NCI-H2107 (cell line): ENCODE measurements around the gene MRPL11.
A peak's percentile ranks its signal among the peaks of the same experiment; 100 is the strongest.
"Not testable (repeated sequence)": the region's sequence is repeated elsewhere in the genome, so short reads cannot be mapped to it uniquely, and the experiment has no call there.

ENCODE experiments used
- DNase-seq: peaks from one replicate; lab custom pipeline; 2025; lab: John Stamatoyannopoulos, UW

The MRPL11 gene

DNA sequence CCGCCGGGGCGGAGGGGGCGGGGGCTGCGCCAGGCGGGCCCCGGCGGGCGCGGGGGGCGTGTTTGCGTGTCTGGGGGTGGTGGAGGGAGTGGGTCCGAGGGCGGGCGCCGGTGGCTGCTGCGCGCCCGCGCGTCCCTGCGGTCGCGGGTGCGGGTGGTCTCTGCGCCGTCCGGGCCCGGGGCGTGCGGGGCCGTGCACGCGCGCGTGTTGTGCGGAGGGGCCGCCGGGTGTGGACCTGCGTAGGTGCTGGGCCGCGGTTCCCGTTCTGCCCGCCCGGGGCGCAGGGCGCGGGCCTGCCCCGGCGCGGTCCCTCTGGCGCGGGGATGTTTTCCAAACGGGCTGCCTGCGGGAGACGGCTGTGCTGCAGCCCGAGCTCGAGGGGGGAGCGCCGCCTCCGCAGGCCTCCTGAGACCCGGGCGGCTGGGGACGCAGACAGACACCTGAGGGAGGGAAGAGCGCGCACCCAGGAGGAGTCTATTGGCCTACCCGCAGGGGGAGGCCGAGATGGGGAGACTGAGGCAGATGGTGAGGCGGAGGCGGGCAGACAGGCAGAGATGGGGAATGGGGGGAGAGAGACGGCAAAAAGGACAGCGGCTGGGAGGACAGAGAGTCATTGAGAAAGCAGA lies 28.5 kb upstream of the MRPL11 start:
- DNase-seq, result no peak

GRCh38 chr11:66466225-66467033 lies 27.8 kb upstream of the MRPL11 start, which contains the start of gene PELI3:
PELI3 (plus strand) TSS chr11:66466905; CDS start chr11:66468129, 1,224 bp downstream.
- peak; percentile 88 for DNase-seq

DNA sequence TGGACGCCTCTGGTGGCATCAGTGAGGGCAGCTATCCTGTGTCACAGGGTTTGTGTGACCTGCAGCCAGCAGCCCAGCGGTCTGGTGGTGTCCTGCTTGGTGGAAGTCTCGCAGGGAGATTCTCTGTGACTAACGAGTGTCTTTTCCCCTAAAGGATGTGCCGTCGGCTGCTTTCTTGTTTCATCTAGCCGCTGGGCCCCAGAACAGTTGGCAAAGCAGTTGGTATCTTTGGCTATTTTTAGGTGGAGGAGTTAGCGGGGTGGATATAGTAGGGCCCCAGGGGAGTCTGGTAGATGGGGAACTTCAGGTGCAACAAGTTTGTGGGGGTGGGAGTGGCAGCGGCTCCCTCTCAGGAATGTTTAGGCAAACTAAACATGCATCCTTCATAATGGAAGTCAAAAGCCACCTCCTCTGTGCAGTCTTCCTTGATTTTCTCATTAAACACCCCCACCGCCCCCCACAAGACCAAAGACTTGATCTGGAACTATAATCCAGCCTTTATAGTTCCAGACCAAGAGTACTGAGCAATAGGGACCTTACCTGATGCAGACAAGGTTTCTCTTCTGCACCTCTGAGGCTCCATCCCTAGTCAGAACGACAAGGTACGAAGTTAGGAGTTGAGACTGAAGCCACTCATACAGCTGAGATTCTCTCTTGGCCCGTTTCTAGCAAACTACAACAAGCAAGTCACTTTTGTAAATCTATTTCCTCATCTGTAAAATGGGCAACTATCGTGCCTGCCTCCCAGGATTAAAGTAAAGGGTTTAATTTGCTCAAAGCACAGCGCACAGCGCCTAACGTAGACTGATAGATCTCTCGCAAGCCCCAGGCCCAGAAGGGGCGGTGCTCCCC lies 27.0 kb upstream of the MRPL11 start:
- no peak for DNase-seq

DNA sequence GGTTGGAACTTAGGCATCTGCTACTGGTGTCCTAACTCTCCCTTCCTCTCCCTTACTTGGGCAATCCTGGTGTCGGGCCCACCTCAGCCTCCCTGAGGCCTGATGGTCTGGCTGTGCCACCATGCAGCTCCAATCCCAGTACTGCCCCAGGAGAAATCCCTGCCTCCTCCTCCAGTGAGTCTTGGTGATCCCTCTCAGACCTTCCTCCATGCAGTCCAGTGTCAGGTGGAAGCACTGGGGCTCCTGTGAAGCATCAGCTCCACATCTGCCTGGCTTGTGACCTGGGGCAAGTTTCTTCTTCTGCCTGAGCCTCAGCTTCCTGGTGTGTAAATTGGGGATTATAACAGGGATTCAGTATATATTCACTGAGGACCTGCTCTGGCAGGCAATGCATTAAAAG lies 26.3 kb upstream of the MRPL11 start:
- DNase-seq, result no peak

DNA sequence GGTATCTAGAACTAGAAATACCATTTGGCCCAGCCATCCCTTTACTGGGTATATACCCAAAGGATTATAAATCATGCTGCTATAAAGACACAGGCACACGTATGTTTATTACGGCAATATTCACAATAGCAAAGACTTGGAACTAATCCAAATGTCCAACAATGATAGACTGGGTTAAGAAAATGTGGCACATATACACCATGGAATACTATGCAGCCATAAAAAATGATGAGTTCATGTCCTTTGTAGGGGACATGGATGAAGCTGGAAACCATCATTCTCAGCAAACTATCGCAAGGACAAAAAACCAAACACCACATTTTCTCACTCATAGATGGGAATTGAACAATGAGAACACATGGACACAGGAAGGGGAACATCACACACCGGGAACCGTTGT lies 25.5 kb upstream of the MRPL11 start:
- not testable (repeated sequence) for DNase-seq

- DNase-seq, result no peak
These were observed 24.3 kb upstream of the MRPL11 start for GRCh38 chr11:66462911-66463310.

- DNase-seq, result no peak
These were observed 23.4 kb upstream of the MRPL11 start for GRCh38 chr11:66462010-66462409.

DNA sequence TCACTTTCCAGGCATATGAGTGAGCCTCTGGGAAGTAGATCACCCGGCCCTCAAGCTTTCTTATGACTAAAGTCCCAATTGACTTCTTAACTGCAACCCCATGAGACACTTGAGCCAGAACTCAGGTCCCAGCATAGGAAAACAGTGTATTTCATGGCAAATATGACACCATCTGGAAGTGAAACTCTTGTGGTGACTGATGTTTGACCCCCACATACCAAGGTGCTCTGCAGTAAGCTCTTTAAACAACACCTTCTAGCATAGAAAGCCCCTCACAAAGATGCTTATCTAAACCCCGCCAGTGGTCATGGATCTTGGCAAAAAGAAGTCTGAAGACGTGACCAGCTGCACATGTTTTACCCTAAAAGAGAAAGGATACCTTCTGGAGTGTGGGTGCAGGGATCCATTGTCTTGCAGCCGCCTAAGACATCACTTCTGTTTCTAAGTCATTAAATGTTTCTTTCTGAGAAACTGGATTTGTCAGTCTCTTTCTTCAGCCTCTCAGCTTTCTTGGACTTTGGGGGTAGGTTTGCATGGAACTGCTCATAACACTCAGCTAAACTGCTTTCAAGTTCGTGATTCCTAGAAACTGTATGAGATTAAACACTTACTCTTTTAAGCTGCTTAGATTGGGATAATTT lies 20.6 kb upstream of the MRPL11 start:
- DNase-seq, result no peak

DNA sequence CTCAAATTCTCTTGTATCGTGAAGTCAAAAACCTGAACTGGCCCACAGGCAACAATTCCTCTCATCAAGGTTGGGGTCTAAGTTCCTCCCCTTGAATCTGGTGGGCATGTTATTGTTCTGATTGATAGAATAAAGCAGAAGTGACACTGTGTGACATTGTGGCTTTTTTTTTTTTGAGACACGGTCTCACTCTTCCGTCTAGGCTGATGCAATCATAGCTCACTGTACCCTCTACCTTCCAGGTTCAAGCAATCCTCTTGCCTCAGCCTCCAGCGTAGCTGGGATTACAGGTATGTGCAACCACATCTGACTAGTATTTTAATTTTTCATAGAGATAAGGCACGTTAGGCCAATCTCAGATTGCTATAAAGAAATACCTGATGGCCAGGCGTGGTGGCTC lies 19.2 kb upstream of the MRPL11 start:
- no peak for DNase-seq

- no peak for DNase-seq
These were observed 16.2 kb upstream of the MRPL11 start for GRCh38 chr11:66454828-66455227.

DNA sequence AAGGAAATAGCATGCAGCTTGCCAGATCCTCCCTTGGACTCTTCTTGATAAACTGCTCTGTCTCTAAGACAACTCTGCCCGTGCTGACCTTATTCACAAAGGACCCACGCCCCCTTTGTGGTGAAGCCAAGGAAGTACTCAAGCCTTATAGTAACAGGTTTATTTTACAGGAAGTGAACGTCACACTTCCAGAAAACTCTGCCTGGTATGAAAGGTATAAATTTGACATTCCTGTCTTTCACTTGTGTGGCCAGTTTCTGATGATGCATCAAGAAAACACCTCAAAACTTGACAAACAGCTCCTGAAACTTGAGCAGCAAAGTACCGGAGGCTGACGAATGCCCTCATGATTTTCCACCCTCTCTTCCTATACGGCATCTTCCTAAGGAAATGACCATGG lies 15.6 kb upstream of the MRPL11 start:
- no peak for DNase-seq

- no peak for DNase-seq
These were observed 13.0 kb upstream of the MRPL11 start for GRCh38 chr11:66451663-66452062.

DNA sequence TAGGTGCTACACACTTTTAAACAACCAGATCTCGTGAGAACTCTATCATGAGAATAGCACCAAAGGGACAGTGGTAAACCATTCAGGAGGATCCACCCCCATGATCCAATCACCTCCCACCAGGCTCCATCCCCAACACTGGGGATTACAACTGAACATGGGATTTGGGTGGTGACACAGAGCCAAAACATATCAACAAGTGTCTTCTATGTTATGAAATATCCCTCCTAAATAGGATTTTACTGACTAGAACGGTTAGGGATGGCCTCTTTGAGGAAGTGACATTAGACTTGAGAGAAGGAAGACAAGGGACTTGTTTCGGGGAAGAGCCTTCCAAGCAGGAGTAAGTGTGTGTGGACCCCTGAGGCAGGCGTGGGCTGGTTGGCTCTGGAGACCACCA lies 11.9 kb upstream of the MRPL11 start:
- DNase-seq, result no peak

- DNase-seq, result no peak
These were observed 9.9 kb upstream of the MRPL11 start for GRCh38 chr11:66448523-66448922.

GRCh38 chr11:66447012-66447411 lies 8.4 kb upstream of the MRPL11 start:
- DNase-seq, result no peak

DNA sequence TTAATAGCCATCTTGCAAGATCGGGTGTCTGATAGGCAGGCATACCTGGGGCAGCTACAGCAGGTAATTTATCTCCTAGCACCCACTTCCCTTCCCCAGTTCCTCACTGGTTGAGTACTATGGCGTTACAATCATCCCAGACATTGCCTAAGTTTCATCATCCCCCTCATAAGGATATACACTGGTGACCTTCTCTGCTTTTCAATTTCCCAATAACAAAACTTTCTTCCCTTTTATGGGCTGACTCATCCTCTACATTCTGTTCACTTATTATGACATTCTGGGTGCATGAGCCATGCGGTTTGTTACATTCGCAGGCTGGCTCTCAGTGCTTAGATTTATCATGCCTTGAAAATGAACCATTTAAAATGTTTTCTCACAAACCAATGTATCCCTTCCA lies 5.0 kb upstream of the MRPL11 start:
- no peak for DNase-seq

- not testable (repeated sequence) for DNase-seq
These were observed 2.3 kb upstream of the MRPL11 start for GRCh38 chr11:66440940-66441282.

- not testable (repeated sequence) for DNase-seq
These were observed 1.7 kb upstream of the MRPL11 start for GRCh38 chr11:66440101-66440939.

DNA sequence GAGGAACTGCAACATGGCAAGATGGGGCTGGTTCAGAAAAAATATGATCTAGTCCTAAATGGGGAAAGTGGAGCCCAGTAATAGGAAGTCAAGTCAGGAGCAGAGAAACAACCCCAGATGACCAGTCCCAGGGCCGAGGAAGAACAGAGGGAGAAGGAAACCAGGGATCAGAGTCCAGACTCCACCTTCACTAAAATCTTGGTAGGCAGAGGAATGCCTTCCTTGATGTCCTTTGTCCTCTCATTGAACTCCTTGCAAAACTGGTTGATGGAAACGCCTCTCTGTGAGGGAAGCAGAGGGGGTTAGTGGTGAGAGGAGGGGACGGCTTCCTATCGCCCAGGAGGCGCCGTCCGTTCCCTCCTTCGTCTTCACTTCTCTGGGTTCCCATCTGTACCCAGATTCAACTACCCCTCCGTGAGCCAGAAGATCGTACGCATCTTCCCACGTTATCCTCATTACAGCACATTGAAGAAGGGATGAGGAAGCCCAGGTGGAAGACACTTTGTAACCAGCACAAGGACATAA lies 607 bp downstream of the MRPL11 start:
- DNase-seq, result no peak

DNA sequence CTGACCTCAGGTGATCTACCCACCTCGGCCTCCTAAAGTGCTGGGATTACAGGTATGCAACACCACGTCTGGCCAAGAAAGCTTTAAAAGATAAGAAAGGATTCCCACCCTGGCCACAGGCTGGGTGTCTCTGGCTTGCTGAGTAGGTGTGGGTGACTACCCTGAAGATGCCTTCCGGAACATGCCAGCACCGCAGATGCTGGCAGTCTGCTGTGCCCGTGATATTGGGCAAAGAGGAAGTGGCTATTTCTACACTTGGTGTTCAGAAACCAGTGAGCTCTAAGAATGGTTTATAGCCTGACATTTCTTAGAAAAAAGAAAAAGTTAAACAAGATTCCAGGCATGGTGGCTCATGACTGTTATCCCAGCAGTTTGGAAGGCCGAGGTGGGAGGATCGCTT lies 6.1 kb downstream of the MRPL11 start:
- no peak for DNase-seq

- DNase-seq, result not testable (repeated sequence)
These were observed 6.7 kb downstream of the MRPL11 start for GRCh38 chr11:66431871-66432329.
